C4-2B (cell line): Measurements from ENCODE around the gene CTTN.

Experiments used
- ZFX ChIP-seq: fragments of 450-650 bp; IDR thresholded peaks from 2 replicates; pipeline ENCODE4 v1.6.1; 2017
- TF ChIP-seq, protein P1 (sequence below): fragments of 450-650 bp; conservative IDR thresholded peaks from 2 replicates; pipeline ENCODE4 v1.5.1; 2017; ENCODE audit warnings: mild to moderate bottlenecking

DNA sequence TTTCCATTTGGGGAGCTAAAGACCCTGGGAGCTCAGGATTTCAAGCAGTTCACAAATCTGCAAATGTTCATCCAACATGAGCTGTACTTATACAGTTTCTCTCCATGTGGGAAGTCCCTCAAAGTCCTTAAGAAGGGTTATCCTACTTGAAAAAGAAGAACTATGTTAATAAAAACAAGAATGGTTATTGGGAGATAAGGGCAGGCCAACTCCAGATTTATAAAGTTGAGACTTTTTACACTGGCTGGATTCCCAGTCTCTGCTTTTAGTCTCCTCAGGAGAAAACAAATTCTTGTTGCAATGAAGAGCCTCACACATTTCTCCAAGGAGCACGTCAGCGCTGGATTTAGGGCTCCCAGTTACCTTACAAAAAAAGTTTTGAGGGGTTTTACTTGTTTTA, 34.2 kb upstream of the CTTN start:
- TF ChIP-seq, protein P1, sequence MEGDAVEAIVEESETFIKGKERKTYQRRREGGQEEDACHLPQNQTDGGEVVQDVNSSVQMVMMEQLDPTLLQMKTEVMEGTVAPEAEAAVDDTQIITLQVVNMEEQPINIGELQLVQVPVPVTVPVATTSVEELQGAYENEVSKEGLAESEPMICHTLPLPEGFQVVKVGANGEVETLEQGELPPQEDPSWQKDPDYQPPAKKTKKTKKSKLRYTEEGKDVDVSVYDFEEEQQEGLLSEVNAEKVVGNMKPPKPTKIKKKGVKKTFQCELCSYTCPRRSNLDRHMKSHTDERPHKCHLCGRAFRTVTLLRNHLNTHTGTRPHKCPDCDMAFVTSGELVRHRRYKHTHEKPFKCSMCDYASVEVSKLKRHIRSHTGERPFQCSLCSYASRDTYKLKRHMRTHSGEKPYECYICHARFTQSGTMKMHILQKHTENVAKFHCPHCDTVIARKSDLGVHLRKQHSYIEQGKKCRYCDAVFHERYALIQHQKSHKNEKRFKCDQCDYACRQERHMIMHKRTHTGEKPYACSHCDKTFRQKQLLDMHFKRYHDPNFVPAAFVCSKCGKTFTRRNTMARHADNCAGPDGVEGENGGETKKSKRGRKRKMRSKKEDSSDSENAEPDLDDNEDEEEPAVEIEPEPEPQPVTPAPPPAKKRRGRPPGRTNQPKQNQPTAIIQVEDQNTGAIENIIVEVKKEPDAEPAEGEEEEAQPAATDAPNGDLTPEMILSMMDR = no peak
- TF ChIP-seq ZFX = no peak
